ENCODE measurements around the gene FGF2.

The FGF2 gene

GRCh38 chr4:122876456-122876855 lies 49.8 kb downstream of the FGF2 start:
- Histone ChIP-seq H3K27ac (replicated peaks) (no peak overlapping the region), H3K27me3 (ENCODE audit: insufficient read depth, poor library complexity, severe bottlenecking) (no peaks in the 10 kb centered on the region), H3K4me3 (replicated peaks; ENCODE audit: insufficient read depth, low read length) (no peak overlapping the region)
- TF ChIP-seq GABPA (IDR thresholded peaks at IDR 0.05; ENCODE audit: low read depth): no peak
- no peak for TF ChIP-seq POLR2AphosphoS5 (IDR thresholded peaks at IDR 0.05; ENCODE audit: low read depth)
- TF ChIP-seq, protein P1, sequence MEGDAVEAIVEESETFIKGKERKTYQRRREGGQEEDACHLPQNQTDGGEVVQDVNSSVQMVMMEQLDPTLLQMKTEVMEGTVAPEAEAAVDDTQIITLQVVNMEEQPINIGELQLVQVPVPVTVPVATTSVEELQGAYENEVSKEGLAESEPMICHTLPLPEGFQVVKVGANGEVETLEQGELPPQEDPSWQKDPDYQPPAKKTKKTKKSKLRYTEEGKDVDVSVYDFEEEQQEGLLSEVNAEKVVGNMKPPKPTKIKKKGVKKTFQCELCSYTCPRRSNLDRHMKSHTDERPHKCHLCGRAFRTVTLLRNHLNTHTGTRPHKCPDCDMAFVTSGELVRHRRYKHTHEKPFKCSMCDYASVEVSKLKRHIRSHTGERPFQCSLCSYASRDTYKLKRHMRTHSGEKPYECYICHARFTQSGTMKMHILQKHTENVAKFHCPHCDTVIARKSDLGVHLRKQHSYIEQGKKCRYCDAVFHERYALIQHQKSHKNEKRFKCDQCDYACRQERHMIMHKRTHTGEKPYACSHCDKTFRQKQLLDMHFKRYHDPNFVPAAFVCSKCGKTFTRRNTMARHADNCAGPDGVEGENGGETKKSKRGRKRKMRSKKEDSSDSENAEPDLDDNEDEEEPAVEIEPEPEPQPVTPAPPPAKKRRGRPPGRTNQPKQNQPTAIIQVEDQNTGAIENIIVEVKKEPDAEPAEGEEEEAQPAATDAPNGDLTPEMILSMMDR (IDR thresholded peaks at IDR 0.05; ENCODE audit: insufficient read depth, low read length): no peak
- TF ChIP-seq, protein P2, sequence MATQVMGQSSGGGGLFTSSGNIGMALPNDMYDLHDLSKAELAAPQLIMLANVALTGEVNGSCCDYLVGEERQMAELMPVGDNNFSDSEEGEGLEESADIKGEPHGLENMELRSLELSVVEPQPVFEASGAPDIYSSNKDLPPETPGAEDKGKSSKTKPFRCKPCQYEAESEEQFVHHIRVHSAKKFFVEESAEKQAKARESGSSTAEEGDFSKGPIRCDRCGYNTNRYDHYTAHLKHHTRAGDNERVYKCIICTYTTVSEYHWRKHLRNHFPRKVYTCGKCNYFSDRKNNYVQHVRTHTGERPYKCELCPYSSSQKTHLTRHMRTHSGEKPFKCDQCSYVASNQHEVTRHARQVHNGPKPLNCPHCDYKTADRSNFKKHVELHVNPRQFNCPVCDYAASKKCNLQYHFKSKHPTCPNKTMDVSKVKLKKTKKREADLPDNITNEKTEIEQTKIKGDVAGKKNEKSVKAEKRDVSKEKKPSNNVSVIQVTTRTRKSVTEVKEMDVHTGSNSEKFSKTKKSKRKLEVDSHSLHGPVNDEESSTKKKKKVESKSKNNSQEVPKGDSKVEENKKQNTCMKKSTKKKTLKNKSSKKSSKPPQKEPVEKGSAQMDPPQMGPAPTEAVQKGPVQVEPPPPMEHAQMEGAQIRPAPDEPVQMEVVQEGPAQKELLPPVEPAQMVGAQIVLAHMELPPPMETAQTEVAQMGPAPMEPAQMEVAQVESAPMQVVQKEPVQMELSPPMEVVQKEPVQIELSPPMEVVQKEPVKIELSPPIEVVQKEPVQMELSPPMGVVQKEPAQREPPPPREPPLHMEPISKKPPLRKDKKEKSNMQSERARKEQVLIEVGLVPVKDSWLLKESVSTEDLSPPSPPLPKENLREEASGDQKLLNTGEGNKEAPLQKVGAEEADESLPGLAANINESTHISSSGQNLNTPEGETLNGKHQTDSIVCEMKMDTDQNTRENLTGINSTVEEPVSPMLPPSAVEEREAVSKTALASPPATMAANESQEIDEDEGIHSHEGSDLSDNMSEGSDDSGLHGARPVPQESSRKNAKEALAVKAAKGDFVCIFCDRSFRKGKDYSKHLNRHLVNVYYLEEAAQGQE (IDR thresholded peaks at IDR 0.05; ENCODE audit: insufficient replicate concordance, low read depth): no peak
- TF ChIP-seq SPI1 (IDR thresholded peaks at IDR 0.05; ENCODE audit: borderline replicate concordance, low read depth): no peak
- no peak for DNase-seq (ENCODE audit: low read depth in 1 of 2, low spot score in 1 of 2)

DNA sequence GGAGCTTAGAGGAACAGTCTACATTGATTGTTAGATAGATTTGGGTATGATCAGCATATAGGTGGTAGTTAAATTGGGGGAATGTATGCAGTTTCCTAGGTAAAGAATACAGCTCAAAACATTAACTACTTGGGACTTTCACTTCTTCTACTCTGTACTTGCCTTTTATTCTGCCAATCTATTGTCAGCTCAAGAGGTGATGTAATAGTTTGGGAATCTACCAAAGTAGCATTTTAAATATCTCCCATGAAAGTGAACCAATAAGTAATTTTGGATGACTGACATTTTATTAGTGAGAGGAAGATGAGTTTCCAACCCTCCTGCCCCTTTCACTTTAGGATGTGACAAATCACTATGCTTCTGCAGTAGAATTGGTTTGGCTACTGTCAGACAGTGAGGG lies 52.4 kb downstream of the FGF2 start:
- H3K27me3 ChIP-seq (ENCODE audit: insufficient read depth, poor library complexity, severe bottlenecking): no peaks in the 10 kb centered on the region
- no peak for TF ChIP-seq SPI1 (IDR thresholded peaks at IDR 0.05; ENCODE audit: borderline replicate concordance, low read depth)
- TF ChIP-seq, protein P1 (IDR thresholded peaks at IDR 0.05; ENCODE audit: insufficient read depth, low read length): no peak
- no peak overlapping the region for H3K27ac ChIP-seq (replicated peaks)
- no peak for DNase-seq (ENCODE audit: low read depth in 1 of 2, low spot score in 1 of 2)
- no peak overlapping the region for H3K4me3 ChIP-seq (replicated peaks; ENCODE audit: insufficient read depth, low read length)

GRCh38 chr4:122882857-122883735 lies 56.5 kb downstream of the FGF2 start:
- no peaks in the 10 kb centered on the region for H3K27me3 ChIP-seq (ENCODE audit: insufficient read depth, poor library complexity, severe bottlenecking)
- TF ChIP-seq GABPA (IDR thresholded peaks at IDR 0.05; ENCODE audit: low read depth) (no peak), SPI1 (IDR thresholded peaks at IDR 0.05; ENCODE audit: borderline replicate concordance, low read depth) (no peak), POLR2AphosphoS5 (IDR thresholded peaks at IDR 0.05; ENCODE audit: low read depth) (no peak)
- TF ChIP-seq, protein P1 (IDR thresholded peaks at IDR 0.05; ENCODE audit: insufficient read depth, low read length): no peak
- TF ChIP-seq, protein P2 (IDR thresholded peaks at IDR 0.05; ENCODE audit: insufficient replicate concordance, low read depth): no peak
- H3K27ac ChIP-seq (replicated peaks): no peak overlapping the region
- DNase-seq (ENCODE audit: low read depth in 1 of 2, low spot score in 1 of 2): no peak
- no peak overlapping the region for H3K4me3 ChIP-seq (replicated peaks; ENCODE audit: insufficient read depth, low read length)

Measured in HL-60 (cell line).